GM19468 (cell line): ENCODE data around the gene JPT1.

ENCODE experiments used
- ATAC-seq: cut with Tn5 transposase; IDR thresholded peaks from one replicate; pipeline ENCODE4 v1.9.1; 2021; ENCODE audit warnings: mild to moderate bottlenecking, moderate library complexity, moderate number of reproducible peaks; ENCODE audit not compliant: unreplicated experiment; ENCODE audit errors: extremely low read depth

JPT1 gene

DNA sequence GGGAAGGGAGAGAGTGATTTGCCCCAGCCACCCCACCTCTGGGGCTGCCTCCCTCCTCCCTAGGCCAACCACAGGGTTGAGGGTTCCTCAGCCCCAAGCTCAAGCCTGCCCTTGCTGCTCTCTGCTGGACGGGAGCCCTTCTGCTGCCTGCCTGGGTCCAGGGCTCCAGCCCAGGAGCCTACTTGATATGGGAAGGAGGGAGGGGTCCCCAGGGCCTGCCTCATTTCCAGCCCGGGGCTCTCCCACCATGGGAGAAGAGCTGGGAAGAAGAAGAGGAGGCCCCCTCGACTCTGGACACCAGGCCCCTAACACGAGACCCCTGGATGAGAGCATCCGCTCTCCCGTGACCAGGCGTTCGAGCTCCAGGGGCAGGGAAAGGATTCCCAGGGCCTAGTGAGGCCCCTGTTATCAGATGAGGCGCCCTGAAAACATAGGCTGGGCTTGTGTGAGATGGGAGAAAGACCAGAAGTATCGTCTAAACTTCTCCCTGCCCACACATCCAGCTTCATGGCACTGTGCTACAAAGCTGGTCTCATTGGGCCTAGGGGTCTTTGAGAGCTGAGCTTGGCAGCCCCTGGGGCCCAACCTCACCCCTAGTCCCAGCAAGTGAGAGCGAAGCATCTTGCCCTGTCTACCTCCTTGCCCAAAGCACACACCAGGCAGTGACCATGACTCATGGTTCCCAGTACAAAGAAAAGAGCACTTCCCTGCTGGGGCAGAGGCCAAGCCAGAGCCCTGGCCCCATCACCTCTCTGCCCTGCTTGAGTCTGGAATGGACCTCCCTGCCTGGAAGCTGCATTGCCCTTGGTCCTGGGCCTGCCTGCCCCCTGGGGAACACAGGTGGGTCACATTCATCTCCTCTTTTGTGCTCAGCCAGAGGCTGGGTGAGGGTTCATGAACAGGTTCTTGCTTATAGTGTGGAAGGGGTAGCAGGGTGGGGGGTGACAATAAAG lies 65.6 kb downstream of the JPT1 start:
- ATAC-seq = no peak

DNA sequence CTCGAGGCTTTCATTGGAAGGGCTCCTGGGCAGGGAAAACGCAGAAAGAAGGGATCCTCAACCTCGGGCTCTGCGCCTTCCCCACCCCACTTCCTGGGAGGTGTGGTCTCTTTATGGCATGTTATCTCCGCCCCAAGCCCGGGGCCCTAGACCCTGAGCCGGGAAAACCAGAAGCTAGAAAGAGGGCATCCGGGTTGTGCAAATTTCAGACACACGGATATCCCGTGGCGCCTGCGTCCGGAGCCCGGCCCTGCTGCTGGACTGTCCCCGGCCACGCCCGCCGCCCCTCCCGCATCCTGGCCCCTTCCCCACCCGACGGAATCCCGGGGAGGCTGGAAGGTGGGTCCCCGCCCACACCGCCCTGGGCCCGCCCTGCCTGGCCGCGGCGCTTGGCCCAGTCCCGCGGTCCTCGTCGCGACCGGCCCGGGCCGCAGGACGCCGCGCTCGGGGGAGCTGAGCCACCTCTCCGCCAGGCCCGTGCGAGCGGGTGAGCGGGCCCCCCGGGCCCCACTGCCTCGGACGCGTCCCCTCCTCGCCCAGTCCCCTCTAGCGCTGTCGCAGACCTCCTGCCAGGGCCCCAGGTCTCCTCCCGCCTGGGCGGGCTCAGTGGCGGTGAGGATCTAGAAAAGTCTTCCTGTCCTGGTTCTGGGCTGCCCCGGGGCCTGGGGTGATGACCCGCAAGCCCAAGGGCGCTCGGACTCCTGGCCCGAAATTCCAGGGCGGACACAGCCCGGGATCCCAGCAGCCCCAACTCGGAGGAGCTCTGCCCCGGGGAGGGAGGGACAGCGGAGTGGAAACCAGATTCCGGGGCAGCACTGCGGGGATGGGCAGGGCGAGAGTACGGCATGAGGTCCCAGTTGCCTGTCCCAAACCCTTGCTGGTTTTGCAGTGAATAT lies 66.5 kb downstream of the JPT1 start, which contains the start of gene SLC16A5:
TSS of gene SLC16A5 (plus strand) at position 397 of the 896 bp plus-strand sequence. CDS start 5,683 bp downstream, outside the sequence.
- ATAC-seq = no peak

DNA sequence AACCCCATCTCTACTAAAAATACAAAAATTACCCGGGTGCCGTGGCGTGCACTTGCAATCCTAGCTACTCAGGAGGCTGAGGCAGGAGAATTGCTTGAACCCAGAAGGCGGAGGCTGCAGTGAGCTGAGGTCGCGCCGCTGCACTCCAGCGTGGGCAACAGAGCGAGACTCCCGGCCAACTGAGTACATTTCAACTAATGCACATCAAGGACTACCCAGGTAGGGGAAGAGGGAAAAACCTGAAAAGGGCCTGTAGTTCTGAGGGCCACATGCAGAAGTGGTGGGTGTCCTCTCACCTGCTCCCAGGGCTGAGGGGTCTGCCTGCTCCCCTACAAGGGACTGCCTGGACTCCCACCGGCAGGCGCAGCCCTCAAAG lies 67.1 kb downstream of the JPT1 start:
- ATAC-seq = no peak

DNA sequence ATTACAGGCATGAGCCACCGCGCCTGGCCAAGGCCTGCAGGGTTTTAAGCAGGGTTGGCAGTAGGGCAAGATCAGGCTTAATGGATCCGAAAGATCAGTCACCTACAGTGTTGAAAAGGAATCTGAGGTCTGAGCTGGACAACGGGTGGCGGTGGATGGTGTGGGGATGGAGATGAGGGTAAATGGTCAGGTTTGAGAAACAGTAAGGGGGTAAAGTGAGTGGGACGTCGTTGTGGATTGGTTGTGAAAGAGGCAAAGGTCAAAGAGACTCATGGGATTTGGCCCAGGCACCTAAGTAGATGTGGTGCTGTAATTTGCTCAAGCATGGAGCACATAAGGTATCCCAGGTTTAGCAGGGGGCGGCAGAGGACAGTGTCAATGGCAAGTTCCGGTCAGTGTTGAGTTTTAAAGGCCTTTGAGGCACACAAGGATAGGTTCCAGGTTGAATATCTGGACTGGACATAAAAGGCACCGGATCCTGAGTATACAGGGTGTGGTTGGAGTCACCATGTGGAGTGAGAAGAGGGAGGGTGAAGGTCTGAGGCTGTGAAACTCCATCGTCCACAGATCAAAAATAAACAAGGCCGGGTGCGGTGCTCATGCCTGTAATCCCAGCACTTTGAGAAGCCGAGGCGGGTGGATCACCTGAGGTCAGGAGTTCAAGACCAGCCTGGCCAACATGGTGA lies 67.7 kb downstream of the JPT1 start:
- no peak for ATAC-seq
